Measurements from ENCODE around the gene SIRT6.
"Not testable (repeated sequence)": the region's sequence is repeated elsewhere in the genome, so short reads cannot be mapped to it uniquely, and the experiment has no call there.

The SIRT6 gene

GRCh38 chr19:4136680-4137088, 45.7 kb downstream of the SIRT6 start:
- TF ChIP-seq ZFX (IDR thresholded peaks at IDR 0.05) (no peak), CTCF (conservative IDR thresholded peaks at IDR 0.05) (no peak)
- H3K27ac ChIP-seq = no peak overlapping the region

GRCh38 chr19:4135386-4135785, 47.0 kb downstream of the SIRT6 start:
- not testable (repeated sequence) for H3K27ac ChIP-seq

- TF ChIP-seq ZFX (IDR thresholded peaks at IDR 0.05) (no peak), CTCF (conservative IDR thresholded peaks at IDR 0.05) (no peak)
- H3K27ac ChIP-seq = no peak overlapping the region
These were observed 48.0 kb downstream of the SIRT6 start for GRCh38 chr19:4134351-4134750.

- no peak for TF ChIP-seq CTCF (conservative IDR thresholded peaks at IDR 0.05)
- TF ChIP-seq ZFX (IDR thresholded peaks at IDR 0.05) = no peak
- H3K27ac ChIP-seq = no peak overlapping the region
These were observed 51.5 kb downstream of the SIRT6 start for GRCh38 chr19:4130744-4131438.

GRCh38 chr19:4129050-4129449, 53.3 kb downstream of the SIRT6 start:
- H3K27ac ChIP-seq = not testable (repeated sequence)

- not testable (repeated sequence) for H3K27ac ChIP-seq
These were observed 55.0 kb downstream of the SIRT6 start for GRCh38 chr19:4127322-4127721.

GRCh38 chr19:4124638-4125037, 57.7 kb downstream of the SIRT6 start:
- TF ChIP-seq CTCF (conservative IDR thresholded peaks at IDR 0.05) (no peak), ZFX (IDR thresholded peaks at IDR 0.05) (no peak)
- peak overlapping the region; percentile 87 for H3K27ac ChIP-seq

All from C4-2B (cell line).